Dermis microvascular lymphatic vessel endothelial cell (primary cell): Measurements from ENCODE around the gene SPATS1. TPM values are rescaled to one million over a fixed set of nuclear protein-coding genes. Genes with fewer than 3 reads are reported as not detected.
A peak's percentile ranks its signal among the peaks of the same experiment; 100 is the strongest.
"Not testable (repeated sequence)": the region's sequence is repeated elsewhere in the genome, so short reads cannot be mapped to it uniquely, and the experiment has no call there.

ENCODE experiments used
- DNase-seq, 2 donors: peaks; one replicate each; pipeline versions ENCODE4 v3.0.0 to v3.0.0-alpha.2; 2010; ENCODE audit warnings: low read depth in 2 of 2
- total RNA-seq: library from RNA; depleted of rRNA; stranded (reverse); fragments of >200 nt; gene quantifications from 2 replicates; pipeline ENCODE4 v1.2.1, GENCODE V29; 2014

The SPATS1 gene
- total RNA-seq, 1 donor from 2014 or later = not detected

DNA sequence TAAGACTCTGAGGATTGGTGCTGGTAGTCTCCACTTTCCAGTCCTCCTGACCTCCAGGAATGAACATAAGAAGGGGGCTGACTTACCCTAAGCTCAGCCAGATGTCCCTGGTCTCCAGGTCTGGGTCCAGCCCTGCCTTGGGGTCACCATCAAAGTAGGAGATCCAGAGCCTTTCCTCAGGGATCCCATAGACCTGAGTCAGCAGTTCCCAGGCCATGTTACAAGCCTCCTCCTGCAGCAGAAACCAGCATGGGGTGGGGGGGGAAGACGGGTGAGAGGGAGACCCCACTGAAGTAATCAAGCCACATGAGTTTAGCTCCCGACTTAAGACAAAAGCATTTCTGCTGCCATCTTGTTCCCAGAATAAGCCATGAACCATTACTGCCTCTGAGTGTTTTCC is 31.1 kb upstream of the SPATS1 start:
- no peak for DNase-seq

DNA sequence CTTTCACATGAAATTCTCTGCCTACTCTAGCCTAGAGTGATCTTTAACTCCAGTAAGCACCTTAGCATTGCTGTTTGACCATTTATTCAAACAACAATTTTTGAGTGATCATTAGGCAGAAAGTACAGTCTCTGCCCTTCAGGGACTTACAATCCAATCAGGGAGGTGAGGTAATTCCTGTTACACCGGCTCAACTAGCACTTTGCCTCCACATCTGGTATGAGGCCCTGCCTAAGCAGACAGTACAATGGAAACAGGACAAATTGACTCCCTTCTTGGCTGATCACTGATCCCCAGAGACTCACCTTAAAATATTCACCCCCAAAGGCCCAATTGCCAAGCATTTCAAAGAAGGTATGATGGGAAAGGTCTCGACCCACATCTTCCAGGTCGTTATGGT is 30.7 kb upstream of the SPATS1 start:
- no peak for DNase-seq

DNA sequence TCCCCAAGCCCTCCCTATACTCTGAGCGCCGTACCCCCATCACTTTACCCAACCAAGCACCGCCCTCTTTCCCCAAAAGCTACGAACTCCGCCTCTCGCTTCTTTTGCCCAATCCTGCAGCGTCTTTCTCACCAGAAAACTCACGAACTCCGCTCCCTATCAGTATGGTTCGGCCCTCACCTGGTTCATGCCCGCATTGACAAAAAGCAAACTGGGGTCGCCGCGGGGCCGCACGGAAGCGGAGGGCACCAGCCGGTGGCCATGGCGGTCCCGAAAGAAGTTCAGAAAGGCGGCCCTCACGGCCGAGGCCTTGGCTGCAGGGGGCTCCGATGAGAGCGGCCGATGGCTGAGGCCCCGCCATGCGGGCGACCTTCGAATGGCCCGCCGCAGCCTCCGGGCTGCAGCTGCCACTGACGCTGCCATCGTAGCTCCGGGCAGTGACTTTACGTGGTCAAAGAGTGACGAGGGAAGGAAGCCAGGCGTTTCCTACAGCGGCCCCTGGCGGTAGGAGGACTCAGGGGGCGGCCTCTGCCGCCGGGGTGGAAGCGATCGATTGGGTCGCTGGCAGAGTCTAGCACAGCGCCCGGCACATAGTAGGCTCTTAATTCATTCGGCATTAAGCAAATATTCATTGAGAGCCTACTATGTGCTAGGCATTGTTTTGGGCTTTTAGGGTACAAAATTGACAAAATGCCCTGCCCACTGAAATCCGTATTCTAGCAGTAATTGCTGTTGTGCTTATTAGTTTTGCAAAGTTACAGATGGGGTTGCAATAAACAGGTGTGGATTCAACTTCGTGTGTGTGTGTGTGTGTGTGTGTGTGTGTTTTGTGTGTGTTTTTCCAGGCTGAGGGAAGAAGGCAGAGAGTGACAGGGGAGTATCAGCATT is 29.3 kb upstream of the SPATS1 start, which contains the start of gene AARS2:
TSS of gene AARS2 (minus strand) at position 447 of the 888 bp plus-strand sequence. CDS start at position 423, 24 bp downstream.
- peak; percentile 79 to 90 for DNase-seq

DNA sequence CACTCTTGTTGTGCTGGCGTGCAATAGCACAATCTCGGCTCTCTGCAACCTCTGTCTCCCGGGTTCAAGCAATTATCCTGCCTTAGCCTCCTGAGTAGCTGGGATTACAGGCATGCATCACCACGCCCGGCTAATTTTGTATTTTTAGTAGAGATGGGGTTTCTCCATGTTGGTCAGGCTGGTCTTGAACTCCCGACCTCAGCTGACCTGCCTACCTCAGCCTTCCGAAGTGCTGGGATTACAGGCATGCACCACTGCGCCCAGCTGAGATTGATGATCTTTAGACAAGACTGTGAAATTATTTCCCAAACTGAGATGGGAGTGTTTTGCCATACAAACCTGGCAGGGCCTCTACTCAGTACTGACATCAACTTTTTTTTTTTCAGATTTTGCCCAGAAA is 27.8 kb upstream of the SPATS1 start:
- DNase-seq = not testable (repeated sequence)

DNA sequence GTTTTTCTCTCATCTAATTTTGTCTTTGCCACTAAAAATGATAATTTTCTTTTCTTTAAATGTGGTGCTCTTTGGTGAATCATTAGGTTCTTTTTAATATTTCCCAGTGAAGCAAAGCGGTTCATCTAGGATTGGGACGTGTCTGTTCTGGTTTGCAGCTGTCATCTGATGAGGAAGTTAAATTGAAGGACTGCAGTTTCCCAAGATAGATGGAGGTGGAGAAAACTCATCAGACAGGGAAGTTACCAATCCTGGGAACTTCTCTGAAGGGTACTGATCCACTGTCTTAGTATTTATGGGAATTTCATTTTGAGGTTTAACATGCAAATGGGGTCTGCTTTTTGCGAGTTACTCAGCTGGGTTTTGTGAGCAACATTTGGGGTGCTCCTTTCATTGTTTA is 26.9 kb upstream of the SPATS1 start:
- no peak for DNase-seq

DNA sequence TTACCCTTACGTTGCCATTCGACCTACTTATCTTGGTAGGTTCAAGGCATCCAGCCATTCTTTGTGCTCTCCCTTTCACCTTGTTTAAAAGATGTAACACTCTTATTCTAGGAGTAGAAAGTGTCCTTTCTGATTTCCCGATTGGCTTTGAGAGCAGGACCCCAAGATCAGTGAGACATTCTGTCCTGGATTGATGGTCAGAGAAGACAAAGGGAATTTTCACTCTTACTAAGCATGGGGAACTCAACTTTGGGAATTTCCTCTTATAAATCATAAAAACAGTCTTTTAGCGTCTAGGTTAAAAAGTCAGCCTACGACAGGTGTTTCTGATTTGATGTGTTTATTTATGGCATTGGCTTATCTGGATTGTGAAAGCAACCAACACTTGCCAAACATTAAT is 26.5 kb upstream of the SPATS1 start:
- DNase-seq = no peak

DNA sequence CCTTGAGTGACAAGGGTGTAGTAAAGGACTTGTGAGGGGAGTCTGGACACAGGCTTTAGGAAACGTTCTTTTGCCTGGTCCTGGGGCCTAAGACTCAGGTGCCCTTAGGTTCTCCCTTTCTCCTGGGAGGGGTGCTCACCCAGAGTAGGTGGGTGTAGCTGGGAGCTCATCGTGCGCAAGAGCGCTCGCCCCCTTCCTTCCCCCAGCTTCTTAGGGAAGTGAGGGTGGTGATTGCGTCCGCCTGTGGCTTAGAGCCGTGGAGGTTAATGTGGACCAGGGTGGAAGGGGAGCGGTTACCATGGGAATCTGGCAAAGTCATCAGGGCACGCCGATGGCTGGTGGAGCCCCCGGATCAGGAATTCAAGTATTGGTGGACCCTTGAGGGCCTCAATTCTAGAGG is 26.0 kb upstream of the SPATS1 start:
- DNase-seq = no peak

DNA sequence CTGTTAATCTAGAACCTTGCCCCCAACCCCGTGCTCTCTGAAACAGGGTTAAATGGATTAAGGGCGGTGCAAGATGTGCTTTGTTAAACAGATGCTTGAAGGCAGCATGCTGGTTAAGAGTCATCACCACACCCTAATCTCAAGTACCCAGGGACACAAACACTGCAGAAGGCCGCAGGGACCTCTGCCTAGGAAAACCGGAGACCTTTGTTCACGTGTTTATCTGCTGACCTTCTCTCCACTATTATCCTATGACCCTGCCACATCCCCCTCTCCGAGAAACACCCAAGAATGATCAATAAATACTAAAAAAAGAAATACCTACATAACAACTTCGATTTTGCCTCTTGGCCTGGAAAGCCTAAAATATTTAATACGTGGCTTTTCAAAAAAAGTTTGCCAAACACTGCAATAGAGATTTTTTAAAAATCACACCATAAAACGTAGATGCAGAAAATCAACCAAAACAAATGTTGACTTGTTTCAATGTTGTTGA is 25.3 kb upstream of the SPATS1 start:
- DNase-seq = not testable (repeated sequence)

DNA sequence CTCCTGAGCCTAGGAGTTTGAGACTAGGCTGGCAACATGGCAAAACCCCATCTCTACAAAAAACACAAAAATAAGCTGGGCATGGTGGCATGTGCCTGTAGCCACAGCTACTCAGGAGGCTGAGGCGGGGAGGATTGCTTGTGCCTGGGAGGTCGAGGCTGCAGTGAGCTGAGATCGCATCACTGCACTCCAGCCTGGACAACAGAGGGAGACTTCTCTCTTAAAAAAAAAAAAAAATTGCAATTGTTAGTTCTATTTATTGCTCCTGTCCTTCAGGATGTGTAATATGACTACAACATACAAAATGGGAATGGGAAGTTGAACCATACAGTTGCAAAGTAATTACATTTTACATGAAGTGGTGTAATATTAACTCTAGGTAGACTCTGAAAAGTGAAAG is 21.2 kb upstream of the SPATS1 start:
- no peak for DNase-seq

DNA sequence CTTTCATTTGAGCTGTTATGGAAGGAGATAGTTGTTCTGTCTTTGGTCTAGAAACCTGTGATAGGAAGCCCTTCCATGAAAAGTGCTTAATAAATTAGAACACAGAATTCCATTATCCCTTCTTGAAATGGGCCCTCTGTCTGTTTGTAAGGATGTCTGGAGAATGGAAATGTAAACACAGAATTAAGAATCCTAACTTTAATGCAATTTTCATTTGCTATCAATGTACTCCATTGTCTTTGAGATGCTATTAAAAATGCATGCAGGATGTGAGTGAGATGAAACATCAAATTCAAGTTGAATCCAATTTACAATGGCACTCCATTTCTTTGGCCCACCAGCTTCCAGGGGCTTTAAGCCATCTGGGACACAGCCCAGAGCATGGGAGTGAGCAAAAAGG is 15.4 kb upstream of the SPATS1 start:
- DNase-seq = no peak

DNA sequence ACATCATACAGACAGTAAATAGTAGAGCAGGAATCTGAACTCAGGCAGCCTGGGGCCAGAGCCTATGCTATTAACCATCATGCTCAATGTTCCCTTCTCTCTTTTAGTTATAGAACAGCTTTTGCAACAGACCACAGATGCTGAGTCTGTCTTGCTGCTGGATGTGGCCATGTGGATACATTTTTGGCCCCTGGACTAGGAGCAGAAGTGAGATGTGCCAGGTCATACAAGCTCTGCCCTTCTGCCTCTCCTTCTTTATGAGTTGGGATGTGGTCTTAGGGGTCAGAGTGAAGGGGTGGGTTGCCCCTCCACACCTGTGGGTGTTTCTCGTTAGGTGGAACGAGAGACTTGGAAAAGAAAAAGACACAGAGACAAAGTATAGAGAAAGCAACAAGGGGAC is 14.7 kb upstream of the SPATS1 start:
- DNase-seq = no peak

DNA sequence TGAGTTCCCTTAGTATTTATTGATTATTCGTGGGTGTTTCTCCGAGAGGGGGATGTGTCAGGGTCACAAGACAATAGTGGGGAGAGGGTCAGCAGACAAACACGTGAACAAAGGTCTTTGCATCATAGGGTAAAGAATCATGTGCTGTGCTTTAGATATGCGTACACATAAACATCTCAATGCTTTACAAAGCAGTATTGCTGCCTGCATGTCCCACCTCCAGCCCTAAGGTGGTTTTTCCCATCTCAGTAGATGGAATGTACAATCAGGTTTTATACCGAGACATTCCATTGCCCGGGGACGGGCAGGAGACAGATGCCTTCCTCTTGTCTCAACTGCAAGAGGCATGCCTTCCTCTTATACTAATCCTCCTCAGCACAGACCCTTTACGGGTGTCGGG is 14.2 kb upstream of the SPATS1 start:
- DNase-seq = not testable (repeated sequence)

DNA sequence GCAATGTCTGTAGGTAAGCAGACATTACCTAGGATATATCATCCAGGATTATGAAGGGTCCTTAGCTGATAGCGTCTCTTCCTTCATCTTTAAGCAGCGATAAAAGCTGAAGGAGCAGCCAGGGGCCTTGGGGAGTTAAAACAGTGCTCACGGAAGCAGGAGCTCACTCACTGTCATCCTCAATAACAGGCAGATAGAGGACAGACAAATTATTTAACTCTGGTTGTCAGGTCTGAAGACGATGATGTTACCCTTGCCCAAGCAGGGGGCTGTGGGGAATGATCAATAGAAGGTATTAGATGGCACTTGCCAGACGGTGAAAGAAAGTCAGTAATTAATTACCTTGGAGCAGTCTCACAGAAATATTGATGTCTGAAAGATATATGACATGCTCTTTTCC is 12.6 kb upstream of the SPATS1 start:
- no peak for DNase-seq

DNA sequence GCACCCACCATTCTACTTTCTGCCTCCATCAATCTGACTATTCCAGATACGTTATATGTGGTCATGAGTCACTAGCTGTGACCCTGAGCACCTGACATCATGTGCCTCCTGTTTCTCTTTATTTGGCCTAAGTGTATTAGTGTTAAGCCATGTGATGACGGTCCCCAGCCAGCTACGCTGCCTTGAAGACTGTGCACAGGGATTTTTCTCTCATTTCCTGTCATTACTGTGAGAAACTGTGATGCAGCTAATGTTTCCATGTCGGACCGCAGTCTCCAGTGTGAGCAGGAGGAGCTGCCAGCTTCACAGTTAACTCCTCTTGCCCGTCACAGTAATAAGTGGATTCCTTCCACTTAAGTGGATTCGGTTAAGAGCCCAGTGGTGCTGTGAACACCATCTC is 9.9 kb upstream of the SPATS1 start:
- no peak for DNase-seq

DNA sequence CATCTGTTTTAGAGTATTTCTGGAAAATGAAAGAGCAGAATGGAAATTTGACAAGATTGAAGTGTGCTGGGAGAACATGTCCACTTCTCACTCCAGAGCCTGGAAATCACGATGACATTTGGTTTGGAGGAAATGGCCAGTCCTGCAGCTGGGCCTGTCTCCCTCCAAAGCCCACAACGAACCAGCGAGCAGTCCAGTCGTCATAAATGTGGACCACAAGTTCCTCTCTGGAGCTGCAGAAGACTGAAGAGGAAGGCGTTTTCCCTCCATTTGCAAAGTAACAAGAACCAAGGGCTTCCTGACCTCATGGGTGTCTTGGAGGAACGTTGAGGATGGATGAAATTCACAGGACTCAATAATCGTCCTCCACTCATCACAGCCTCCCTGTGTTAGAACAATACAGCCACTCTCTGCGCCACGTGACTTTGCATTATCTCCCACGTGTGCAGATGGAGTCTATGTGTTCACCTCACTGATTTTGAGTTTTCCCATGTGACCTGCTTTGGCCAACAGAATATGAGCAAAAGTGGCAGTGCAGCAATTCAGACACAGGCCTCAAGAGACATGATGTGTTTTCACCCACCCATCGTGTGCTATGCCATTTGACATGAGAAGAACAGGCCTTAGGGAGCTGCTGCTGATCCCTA is 9.1 kb upstream of the SPATS1 start:
- no peak for DNase-seq

DNA sequence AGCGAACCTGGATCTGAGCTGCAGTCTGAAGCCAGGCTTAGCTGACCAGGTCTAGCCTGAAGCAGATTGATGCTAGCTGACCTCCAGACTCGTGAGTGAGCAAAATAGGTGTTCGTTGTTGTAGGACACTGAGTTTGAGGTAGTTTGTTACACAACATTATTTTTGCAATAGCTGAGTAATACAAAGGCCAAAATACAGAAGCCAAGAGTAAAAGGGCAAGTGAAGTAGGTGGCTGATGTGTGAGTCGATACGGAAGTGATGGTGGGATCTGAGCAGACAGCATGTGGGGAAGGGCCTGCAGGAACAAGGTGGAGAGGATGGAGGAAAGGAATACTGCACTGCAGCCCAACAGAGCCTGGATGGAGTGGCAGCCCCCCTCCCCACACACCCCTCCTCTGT is 8.5 kb upstream of the SPATS1 start:
- DNase-seq = no peak

DNA sequence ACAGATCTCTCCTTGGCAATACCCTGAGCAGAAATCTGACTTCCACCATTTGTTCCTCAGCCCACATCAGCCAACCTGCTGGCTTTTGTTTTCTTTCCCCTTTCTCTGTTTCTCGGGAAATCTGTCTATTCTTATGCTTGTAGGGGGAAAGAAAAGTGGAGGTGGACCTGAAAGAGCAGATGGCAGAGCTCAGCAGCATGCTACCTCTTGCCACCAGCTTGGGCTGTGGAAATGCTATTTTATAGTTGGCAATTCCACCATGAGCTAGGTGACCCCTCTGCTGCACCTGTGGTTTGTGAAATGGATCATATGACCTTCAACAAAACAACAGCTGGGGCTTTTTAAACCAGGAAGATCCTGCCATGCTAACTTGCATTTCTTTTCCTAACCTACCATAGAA is 6.8 kb upstream of the SPATS1 start:
- DNase-seq = no peak

DNA sequence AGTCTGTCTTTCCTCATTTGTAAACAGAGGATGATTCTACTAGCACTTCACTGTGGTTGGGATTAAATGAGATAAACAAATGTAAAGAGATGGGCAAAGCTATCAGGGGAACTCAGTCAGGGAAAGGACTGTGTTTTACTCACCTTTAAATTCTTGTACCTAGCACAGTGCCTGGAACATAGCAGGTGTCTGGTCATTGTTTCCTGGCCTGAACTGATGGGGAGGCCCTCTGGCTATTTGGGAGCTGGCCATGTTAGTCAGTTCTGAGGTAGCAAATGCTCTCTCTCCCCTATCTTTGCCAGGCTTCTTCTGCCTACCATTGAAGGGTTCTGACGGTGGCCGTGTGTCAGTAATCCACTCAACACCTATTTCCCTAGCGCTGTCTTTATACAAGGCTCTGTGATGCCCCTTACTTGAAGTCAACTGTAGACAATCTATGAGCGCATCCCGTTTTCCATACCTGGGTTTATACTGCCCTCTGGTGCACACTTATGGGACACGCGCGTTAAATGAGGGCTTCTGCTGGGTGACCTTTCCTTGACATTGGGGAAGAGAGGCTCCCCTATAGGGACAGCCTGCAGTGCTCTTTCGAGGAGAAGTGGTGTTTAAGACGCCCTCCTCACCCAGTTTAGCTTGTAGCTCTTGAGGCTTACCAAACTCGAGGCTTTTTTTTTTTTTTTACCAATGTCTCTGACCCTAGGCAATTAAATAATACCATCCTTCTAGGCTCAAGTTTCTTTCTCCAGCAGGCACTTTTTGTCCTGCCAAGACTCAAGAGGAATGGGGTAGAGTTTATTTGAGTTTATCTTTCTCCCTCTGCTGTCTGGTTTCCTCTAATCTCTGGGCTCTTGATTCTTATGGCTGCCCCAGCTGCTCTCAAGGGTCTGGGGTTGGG is 4.0 kb upstream of the SPATS1 start:
- DNase-seq = peak; percentile 46 to 64

DNA sequence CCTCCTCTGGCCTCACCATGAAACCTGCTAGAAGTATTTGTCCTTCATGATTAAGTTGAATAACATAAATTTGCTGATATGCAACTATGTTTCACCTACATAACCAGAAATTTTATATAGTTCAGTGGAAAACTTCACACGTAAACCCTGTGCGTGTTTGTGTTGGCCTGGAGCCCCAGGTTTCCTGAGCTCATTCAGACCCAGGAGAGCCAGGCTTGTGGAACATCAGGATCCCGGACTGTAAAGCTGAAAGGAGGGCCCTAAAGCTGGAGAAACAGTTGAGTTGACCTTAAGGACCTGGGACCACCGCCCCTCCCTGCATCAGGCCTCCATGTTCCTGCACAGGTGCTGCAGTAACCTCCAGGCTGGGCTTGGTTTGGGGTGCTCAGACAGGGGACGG is 3.1 kb upstream of the SPATS1 start:
- peak; percentile 45 to 73 for DNase-seq

DNA sequence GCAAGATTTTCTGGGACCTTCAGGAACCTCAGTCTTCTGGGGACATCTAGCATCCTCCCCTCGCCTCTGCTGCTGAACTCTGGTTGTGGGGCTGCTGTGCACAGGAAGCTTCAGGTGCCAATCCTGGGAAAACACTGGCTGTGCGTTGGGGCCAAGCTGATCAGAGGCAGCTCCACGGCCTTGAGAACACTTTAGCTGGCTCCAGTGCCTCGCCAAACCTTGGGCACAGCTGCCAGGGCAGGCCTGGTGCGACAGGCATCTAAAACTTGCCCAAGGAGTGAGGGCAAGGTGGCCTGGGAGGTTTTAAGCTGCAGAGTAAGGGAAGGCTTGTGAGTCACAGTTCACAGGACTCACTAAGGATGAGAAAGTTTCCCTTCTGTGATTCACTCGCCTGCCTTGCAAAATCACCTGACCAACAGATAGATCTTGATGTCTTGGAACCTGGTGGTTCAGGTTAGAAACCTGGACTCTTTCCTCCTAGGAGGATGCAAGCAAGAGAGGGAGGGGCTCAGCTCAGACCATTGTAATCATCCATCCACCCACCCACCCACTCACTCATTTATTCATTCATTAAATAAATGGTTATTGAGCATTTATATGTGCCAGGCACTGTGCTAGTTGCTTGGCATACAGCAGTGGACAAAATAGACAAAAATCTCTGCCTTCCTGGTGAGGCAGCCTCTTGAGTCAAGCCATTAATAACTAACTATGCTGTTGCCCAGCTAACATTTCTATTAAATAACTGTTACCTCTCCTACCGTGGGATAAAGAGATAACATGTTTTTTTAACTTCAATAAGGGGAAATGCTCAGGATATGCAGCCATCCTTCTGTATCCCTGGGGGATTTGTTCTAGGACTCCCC is 2.5 kb upstream of the SPATS1 start:
- peak in 1 of 2 donors; percentile 11 for DNase-seq
